Breast epithelium (tissue), 3 donors: ENCODE measurements around the gene ESYT2.

ENCODE experiments used
- POLR2A ChIP-seq: fragments of 450-650 bp; IDR thresholded peaks from one replicate; pipeline ENCODE4 v1.6.1; 2016; ENCODE audit warnings: antibody characterized with exemption, mild to moderate bottlenecking, moderate library complexity
- TF ChIP-seq, protein P1 (sequence below), 3 donors: fragments of 450-650 bp; IDR thresholded peaks; one replicate each; pipeline ENCODE4 v1.5.1; 2016 to 2017; ENCODE audit warnings: antibody characterized with exemption in 3 of 3, mild to moderate bottlenecking in 3 of 3, moderate library complexity in 3 of 3

GRCh38 chr7:158742065-158742821 is 87.1 kb downstream of the ESYT2 start:
- TF ChIP-seq, protein P1, sequence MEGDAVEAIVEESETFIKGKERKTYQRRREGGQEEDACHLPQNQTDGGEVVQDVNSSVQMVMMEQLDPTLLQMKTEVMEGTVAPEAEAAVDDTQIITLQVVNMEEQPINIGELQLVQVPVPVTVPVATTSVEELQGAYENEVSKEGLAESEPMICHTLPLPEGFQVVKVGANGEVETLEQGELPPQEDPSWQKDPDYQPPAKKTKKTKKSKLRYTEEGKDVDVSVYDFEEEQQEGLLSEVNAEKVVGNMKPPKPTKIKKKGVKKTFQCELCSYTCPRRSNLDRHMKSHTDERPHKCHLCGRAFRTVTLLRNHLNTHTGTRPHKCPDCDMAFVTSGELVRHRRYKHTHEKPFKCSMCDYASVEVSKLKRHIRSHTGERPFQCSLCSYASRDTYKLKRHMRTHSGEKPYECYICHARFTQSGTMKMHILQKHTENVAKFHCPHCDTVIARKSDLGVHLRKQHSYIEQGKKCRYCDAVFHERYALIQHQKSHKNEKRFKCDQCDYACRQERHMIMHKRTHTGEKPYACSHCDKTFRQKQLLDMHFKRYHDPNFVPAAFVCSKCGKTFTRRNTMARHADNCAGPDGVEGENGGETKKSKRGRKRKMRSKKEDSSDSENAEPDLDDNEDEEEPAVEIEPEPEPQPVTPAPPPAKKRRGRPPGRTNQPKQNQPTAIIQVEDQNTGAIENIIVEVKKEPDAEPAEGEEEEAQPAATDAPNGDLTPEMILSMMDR (IDR thresholded peaks at IDR 0.05): no peak
- no peak for TF ChIP-seq POLR2A
